Measurements from ENCODE around the gene GPBP1. TPM values are rescaled to one million over a fixed set of nuclear protein-coding genes. Genes with fewer than 3 reads are reported as not detected.

The GPBP1 gene
- total and polyA plus RNA-seq, 4 donors, result 119 to 147 (median 133) TPM

GRCh38 chr5:57202811-57203210 is 29.0 kb downstream of the GPBP1 start:
- Histone ChIP-seq H3K36me3 (ENCODE audit: control insufficient read depth, insufficient read depth, low read length) (no peaks in the 10 kb centered on the region), H3K4me1 (ENCODE audit: control insufficient read depth, insufficient read depth, low read length) (peaks cover 5% of the 10 kb centered on the region), H3K9me3 (ENCODE audit: control insufficient read depth, insufficient read depth, low read length) (no peaks in the 10 kb centered on the region), H3K4me3 (ENCODE audit: low read depth, low read length) (no peak overlapping the region), H3K27ac (ENCODE audit: low read depth, low read length) (no peak overlapping the region), H3K27me3 (ENCODE audit: control insufficient read depth, insufficient read depth, low read length) (no peaks in the 10 kb centered on the region)
- no peak for DNase-seq (ENCODE audit: low read depth in 4 of 6, low spot score in 6 of 6)
- WGBS (ENCODE audit: insufficient coverage), result no CpG with 5 or more reads among the region's 1 CpG

GRCh38 chr5:57207007-57207653 is 33.3 kb downstream of the GPBP1 start:
- Histone ChIP-seq H3K9me3 (ENCODE audit: control insufficient read depth, insufficient read depth, low read length) (no peaks in the 10 kb centered on the region), H3K36me3 (ENCODE audit: control insufficient read depth, insufficient read depth, low read length) (no peaks in the 10 kb centered on the region), H3K27me3 (ENCODE audit: control insufficient read depth, insufficient read depth, low read length) (no peaks in the 10 kb centered on the region), H3K27ac (ENCODE audit: low read depth, low read length) (no peak overlapping the region), H3K4me1 (ENCODE audit: control insufficient read depth, insufficient read depth, low read length) (peaks cover 3% of the 10 kb centered on the region), H3K4me3 (ENCODE audit: low read depth, low read length) (no peak overlapping the region)
- 89% methylated on average over 4 of the region's 7 CpGs for WGBS (ENCODE audit: insufficient coverage)
- DNase-seq (ENCODE audit: low read depth in 4 of 6, low spot score in 6 of 6), result no peak

DNA sequence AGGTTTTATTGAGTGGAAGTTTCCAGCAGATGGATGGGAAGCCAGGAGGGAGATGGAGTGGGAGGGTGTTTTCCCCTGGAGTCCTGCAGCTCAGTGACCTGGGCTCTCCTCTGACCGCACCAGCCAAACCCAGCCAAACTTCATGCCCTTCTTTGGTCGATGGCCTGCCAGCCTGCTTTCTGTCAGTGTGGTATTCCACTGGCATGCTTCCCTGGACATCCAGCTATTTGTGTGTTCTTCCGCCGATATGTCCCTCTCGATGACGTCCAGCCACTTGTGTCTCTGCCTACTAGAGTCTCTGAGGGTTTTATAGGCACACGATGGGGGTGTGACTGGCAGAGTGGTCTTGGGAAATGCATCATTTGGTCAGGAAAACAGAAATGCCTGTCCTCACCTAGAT is 33.8 kb downstream of the GPBP1 start:
- Histone ChIP-seq H3K9me3 (ENCODE audit: control insufficient read depth, insufficient read depth, low read length) (no peaks in the 10 kb centered on the region), H3K4me1 (ENCODE audit: control insufficient read depth, insufficient read depth, low read length) (no peaks in the 10 kb centered on the region), H3K4me3 (ENCODE audit: low read depth, low read length) (no peak overlapping the region), H3K27me3 (ENCODE audit: control insufficient read depth, insufficient read depth, low read length) (no peaks in the 10 kb centered on the region), H3K36me3 (ENCODE audit: control insufficient read depth, insufficient read depth, low read length) (no peaks in the 10 kb centered on the region), H3K27ac (ENCODE audit: low read depth, low read length) (no peak overlapping the region)
- WGBS (ENCODE audit: insufficient coverage), result 96% methylated on average over 7 of the region's 7 CpGs
- no peak for DNase-seq (ENCODE audit: low read depth in 4 of 6, low spot score in 6 of 6)

- WGBS (ENCODE audit: insufficient coverage), result 14% methylated on average over 1 of the region's 2 CpGs
- Histone ChIP-seq H3K4me1 (ENCODE audit: control insufficient read depth, insufficient read depth, low read length) (no peaks in the 10 kb centered on the region), H3K27me3 (ENCODE audit: control insufficient read depth, insufficient read depth, low read length) (no peaks in the 10 kb centered on the region), H3K36me3 (ENCODE audit: control insufficient read depth, insufficient read depth, low read length) (peaks cover 3% of the 10 kb centered on the region), H3K9me3 (ENCODE audit: control insufficient read depth, insufficient read depth, low read length) (no peaks in the 10 kb centered on the region), H3K4me3 (ENCODE audit: low read depth, low read length) (no peak overlapping the region), H3K27ac (ENCODE audit: low read depth, low read length) (no peak overlapping the region)
- no peak for DNase-seq (ENCODE audit: low read depth in 4 of 6, low spot score in 6 of 6)
Observed at GRCh38 chr5:57209316-57210040, 35.6 kb downstream of the GPBP1 start.

GRCh38 chr5:57210633-57211032 is 36.8 kb downstream of the GPBP1 start:
- H3K4me1 ChIP-seq (ENCODE audit: control insufficient read depth, insufficient read depth, low read length), result no peaks in the 10 kb centered on the region
- H3K27ac ChIP-seq (ENCODE audit: low read depth, low read length), result no peak overlapping the region
- H3K9me3 ChIP-seq (ENCODE audit: control insufficient read depth, insufficient read depth, low read length), result no peaks in the 10 kb centered on the region
- no peak overlapping the region for H3K4me3 ChIP-seq (ENCODE audit: low read depth, low read length)
- no peaks in the 10 kb centered on the region for H3K27me3 ChIP-seq (ENCODE audit: control insufficient read depth, insufficient read depth, low read length)
- no peak for DNase-seq (ENCODE audit: low read depth in 4 of 6, low spot score in 6 of 6)
- H3K36me3 ChIP-seq (ENCODE audit: control insufficient read depth, insufficient read depth, low read length), result peaks cover 3% of the 10 kb centered on the region

GRCh38 chr5:57211039-57211438 is 37.2 kb downstream of the GPBP1 start:
- Histone ChIP-seq H3K4me3 (ENCODE audit: low read depth, low read length) (no peak overlapping the region), H3K9me3 (ENCODE audit: control insufficient read depth, insufficient read depth, low read length) (no peaks in the 10 kb centered on the region), H3K27me3 (ENCODE audit: control insufficient read depth, insufficient read depth, low read length) (no peaks in the 10 kb centered on the region), H3K4me1 (ENCODE audit: control insufficient read depth, insufficient read depth, low read length) (no peaks in the 10 kb centered on the region), H3K36me3 (ENCODE audit: control insufficient read depth, insufficient read depth, low read length) (peaks cover 5% of the 10 kb centered on the region), H3K27ac (ENCODE audit: low read depth, low read length) (no peak overlapping the region)
- no peak for DNase-seq (ENCODE audit: low read depth in 4 of 6, low spot score in 6 of 6)
- 100% methylated on average over 2 of the region's 5 CpGs for WGBS (ENCODE audit: insufficient coverage)

- no peaks in the 10 kb centered on the region for H3K27me3 ChIP-seq (ENCODE audit: control insufficient read depth, insufficient read depth, low read length)
- no peak overlapping the region for H3K4me3 ChIP-seq (ENCODE audit: low read depth, low read length)
- no peak overlapping the region for H3K27ac ChIP-seq (ENCODE audit: low read depth, low read length)
- H3K4me1 ChIP-seq (ENCODE audit: control insufficient read depth, insufficient read depth, low read length), result no peaks in the 10 kb centered on the region
- WGBS (ENCODE audit: insufficient coverage), result 89% methylated on average over 3 of the region's 4 CpGs
- no peak for DNase-seq (ENCODE audit: low read depth in 4 of 6, low spot score in 6 of 6)
- peaks cover 8% of the 10 kb centered on the region for H3K36me3 ChIP-seq (ENCODE audit: control insufficient read depth, insufficient read depth, low read length)
- no peaks in the 10 kb centered on the region for H3K9me3 ChIP-seq (ENCODE audit: control insufficient read depth, insufficient read depth, low read length)
Observed at GRCh38 chr5:57215629-57216195, 41.9 kb downstream of the GPBP1 start.

- DNase-seq (ENCODE audit: low read depth in 4 of 6, low spot score in 6 of 6), result no peak
- WGBS (ENCODE audit: insufficient coverage), result no CpG with 5 or more reads among the region's 4 CpGs
- H3K27ac ChIP-seq (ENCODE audit: low read depth, low read length), result no peak overlapping the region
Observed at GRCh38 chr5:57216714-57217113, 42.9 kb downstream of the GPBP1 start.

GRCh38 chr5:57219386-57219785 is 45.5 kb downstream of the GPBP1 start:
- H3K4me3 ChIP-seq (ENCODE audit: low read depth, low read length), result no peak overlapping the region
- H3K4me1 ChIP-seq (ENCODE audit: control insufficient read depth, insufficient read depth, low read length), result no peaks in the 10 kb centered on the region
- 90% methylated on average over 3 of the region's 4 CpGs for WGBS (ENCODE audit: insufficient coverage)
- H3K27ac ChIP-seq (ENCODE audit: low read depth, low read length), result no peak overlapping the region
- no peak for DNase-seq (ENCODE audit: low read depth in 4 of 6, low spot score in 6 of 6)
- no peaks in the 10 kb centered on the region for H3K9me3 ChIP-seq (ENCODE audit: control insufficient read depth, insufficient read depth, low read length)
- H3K27me3 ChIP-seq (ENCODE audit: control insufficient read depth, insufficient read depth, low read length), result no peaks in the 10 kb centered on the region
- peaks cover 5% of the 10 kb centered on the region for H3K36me3 ChIP-seq (ENCODE audit: control insufficient read depth, insufficient read depth, low read length)

More at GRCh38 chr5:57216714-57217113, 42.9 kb downstream of the GPBP1 start:
- H3K4me3 ChIP-seq (ENCODE audit: low read depth, low read length), result no peak overlapping the region
- H3K4me1 ChIP-seq (ENCODE audit: control insufficient read depth, insufficient read depth, low read length), result no peaks in the 10 kb centered on the region
- H3K27me3 ChIP-seq (ENCODE audit: control insufficient read depth, insufficient read depth, low read length), result no peaks in the 10 kb centered on the region
- H3K36me3 ChIP-seq (ENCODE audit: control insufficient read depth, insufficient read depth, low read length), result peaks cover 8% of the 10 kb centered on the region
- no peaks in the 10 kb centered on the region for H3K9me3 ChIP-seq (ENCODE audit: control insufficient read depth, insufficient read depth, low read length)
